Prostate gland (tissue), 2 donors: ENCODE results near the gene ACTMAP. TPM values are rescaled to one million over a fixed set of nuclear protein-coding genes. Genes with fewer than 3 reads are reported as not detected.

ENCODE experiments used
- DNase-seq: peaks from one replicate; pipeline ENCODE4 v3.0.0-alpha.2; 2019; ENCODE audit warnings: low spot score
- H3K27ac ChIP-seq, 2 donors: fragments of 200-600 bp; sonication (generic); 2 replicates each; pipeline ENCODE4 v1.5.1; 2017 to 2019
- H3K27me3 ChIP-seq: fragments of 200-600 bp; sonication (generic); replicated peaks from 2 replicates; pipeline ENCODE4 v1.5.1; 2019; ENCODE audit not compliant: insufficient read depth
- H3K36me3 ChIP-seq, 2 donors: fragments of 200-600 bp; sonication (generic); 1 replicate in 1 of 2; 2 replicates in 1 of 2; pipeline versions ENCODE4 v1.5.1 to v1.8.1; 2017 to 2019
- H3K4me1 ChIP-seq: fragments of 200-600 bp; sonication (generic); replicated peaks from 2 replicates; pipeline ENCODE4 v1.5.1; 2019
- H3K4me3 ChIP-seq, 2 donors: fragments of 200-600 bp; sonication (generic); 2 replicates each; pipeline ENCODE4 v1.5.1; 2017 to 2019
- H3K9me3 ChIP-seq: fragments of 200-600 bp; sonication (generic); 2 replicates; pipeline ENCODE4 v1.5.1; 2017
- CTCF ChIP-seq, 4 experiments: fragments of 200-600 bp in 2 of 4; fragments of 450-650 bp in 2 of 4; sonication (generic) in 2 of 4; IDR thresholded peaks; 1 replicate in 3 of 4; 2 replicates in 1 of 4; pipeline ENCODE4 v1.5.1; 2016 to 2019; ENCODE audit warnings: antibody characterized with exemption in 4 of 4, mild to moderate bottlenecking in 2 of 4, moderate library complexity in 2 of 4
- POLR2A ChIP-seq: fragments of 450-650 bp; IDR thresholded peaks from one replicate; pipeline ENCODE4 v1.6.1; 2016; ENCODE audit warnings: antibody characterized with exemption, mild to moderate bottlenecking
- POLR2AphosphoS5 ChIP-seq: sonication (generic); formaldehyde crosslinking; IDR thresholded peaks from one replicate; pipeline ENCODE4 v1.6.1; 2017; ENCODE audit warnings: antibody characterized with exemption
- WGBS: methylation state at CpG from one replicate; pipeline ENCODE4 v1.1.5; 2018; 5-methylcytosine and 5-hydroxymethylcytosine counted together
- intact Hi-C: fragments of 100-400 bp; cut with DNase I; formaldehyde crosslinking; loops from one replicate; pipeline ENCODE4 v1.14.2; 2022
- total RNA-seq, 2 donors: library from RNA; depleted of rRNA; stranded (reverse); fragments of >200 nt; gene quantifications; one replicate each; pipeline ENCODE4 v1.1.0, GENCODE V29; 2016

The ACTMAP gene
- total RNA-seq, 2 donors from 2014 or later = 4.4 to 25.2 TPM

DNA sequence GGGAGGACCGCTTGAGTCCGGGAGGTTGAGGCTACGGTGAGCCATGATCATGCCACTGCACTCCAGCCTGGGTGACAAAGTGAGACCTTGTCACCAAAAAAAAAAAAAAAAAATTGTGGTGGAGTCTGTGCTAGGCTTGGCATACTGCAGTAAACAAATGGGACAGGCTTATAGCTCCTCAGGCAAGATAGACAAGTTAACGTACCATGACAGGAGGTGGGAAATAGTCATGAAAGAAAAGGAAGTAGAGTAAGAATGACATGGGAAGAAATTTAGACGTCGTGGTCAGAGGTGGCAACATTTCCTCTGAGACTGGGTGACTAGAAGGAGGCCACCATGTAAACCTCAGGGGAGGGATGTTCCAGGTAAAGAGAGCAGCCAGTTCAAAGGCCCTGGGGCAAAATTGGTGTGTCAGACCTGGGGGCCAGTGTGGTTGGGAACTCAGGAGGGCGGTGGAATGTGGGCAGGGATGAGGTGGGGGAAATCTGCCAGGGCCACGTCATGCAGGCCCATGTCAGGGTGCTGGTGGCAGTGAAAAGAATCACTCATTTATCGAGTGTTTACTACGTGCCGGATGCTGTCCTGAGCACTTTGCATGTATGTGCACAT, 6.3 kb upstream of the ACTMAP start:
- Histone ChIP-seq H3K4me1 (peaks cover 9% of the 10 kb centered on the region), H3K36me3 (peaks cover 6 to 9% of the 10 kb centered on the region in 2 donors), H3K4me3 (no peak overlapping the region)

GRCh38 chr19:40755791-40756190, 5.5 kb upstream of the ACTMAP start:
- H3K4me1 ChIP-seq = peaks cover 9% of the 10 kb centered on the region
- intact Hi-C loops = no loop called here
- no peaks in the 10 kb centered on the region for H3K27me3 ChIP-seq
- TF ChIP-seq POLR2A = no peak
- H3K4me3 ChIP-seq = no peak overlapping the region
- no peak overlapping the region for H3K27ac ChIP-seq
- H3K36me3 ChIP-seq = peaks cover 5 to 8% of the 10 kb centered on the region in 2 donors
- no peak for DNase-seq
- no peaks in the 10 kb centered on the region for H3K9me3 ChIP-seq
- 94% methylated on average over 8 of the region's 8 CpGs for WGBS

More for the DNA sequence above, 6.3 kb upstream of the ACTMAP start:
- Histone ChIP-seq H3K27me3 (no peaks in the 10 kb centered on the region), H3K9me3 (no peaks in the 10 kb centered on the region), H3K27ac (no peak overlapping the region)
- intact Hi-C loops = no loop called here
- no peak for TF ChIP-seq POLR2AphosphoS5
- TF ChIP-seq CTCF (IDR thresholded peaks at IDR 0.05) = no peak
- no peak for TF ChIP-seq POLR2A
- DNase-seq = no peak
- 79% methylated on average over 11 of the region's 11 CpGs for WGBS

- no peak overlapping the region for H3K4me3 ChIP-seq
- no peak overlapping the region for H3K27ac ChIP-seq
- no peaks in the 10 kb centered on the region for H3K27me3 ChIP-seq
- 83% methylated on average over 3 of the region's 3 CpGs for WGBS
- H3K4me1 ChIP-seq = peaks cover 9% of the 10 kb centered on the region
- intact Hi-C loops = no loop called here
- H3K36me3 ChIP-seq = peaks cover 4 to 5% of the 10 kb centered on the region in 2 donors
- no peak for DNase-seq
- TF ChIP-seq POLR2A = no peak
- no peak for TF ChIP-seq CTCF (IDR thresholded peaks at IDR 0.05)
- TF ChIP-seq POLR2AphosphoS5 = no peak
- no peaks in the 10 kb centered on the region for H3K9me3 ChIP-seq
These were observed 5.0 kb upstream of the ACTMAP start for GRCh38 chr19:40755248-40755624.

- H3K36me3 ChIP-seq = peaks cover 0 to 5% of the 10 kb centered on the region in 2 donors
- H3K4me1 ChIP-seq = peaks cover 9% of the 10 kb centered on the region
- H3K27me3 ChIP-seq = no peaks in the 10 kb centered on the region
- 71% methylated on average over 9 of the region's 9 CpGs for WGBS
- DNase-seq = no peak
- TF ChIP-seq POLR2AphosphoS5 = no peak
- no peak for TF ChIP-seq POLR2A
- TF ChIP-seq CTCF (IDR thresholded peaks at IDR 0.05) = no peak
- H3K4me3 ChIP-seq = no peak overlapping the region
- intact Hi-C loops = no loop called here
- H3K27ac ChIP-seq = peak overlapping the region in 1 of 2 donors; percentile 2
- H3K9me3 ChIP-seq = no peaks in the 10 kb centered on the region
These were observed 4.5 kb upstream of the ACTMAP start for GRCh38 chr19:40754611-40755247.

GRCh38 chr19:40752257-40752781, 2.0 kb upstream of the ACTMAP start:
- H3K27ac ChIP-seq = peak overlapping the region in 1 of 2 donors; percentile 94

More at GRCh38 chr19:40752257-40752781, 2.0 kb upstream of the ACTMAP start:
- 83% methylated on average over 12 of the region's 12 CpGs for WGBS
- DNase-seq = no peak
- TF ChIP-seq CTCF (IDR thresholded peaks at IDR 0.05) (no peak), POLR2AphosphoS5 (no peak), POLR2A (no peak)
- Histone ChIP-seq H3K27me3 (no peaks in the 10 kb centered on the region), H3K36me3 (no peaks in the 10 kb centered on the region), H3K4me1 (peaks cover 9% of the 10 kb centered on the region), H3K4me3 (peak overlapping the region; percentile 71 to 80), H3K9me3 (no peaks in the 10 kb centered on the region)
- intact Hi-C loops = no loop called here
